Endometrial microvascular endothelial cells (primary cell): ENCODE data around the gene ZNF860. TPM values are rescaled to one million over a fixed set of nuclear protein-coding genes. Genes with fewer than 3 reads are reported as not detected.
"Not testable (repeated sequence)": the region's sequence is repeated elsewhere in the genome, so short reads cannot be mapped to it uniquely, and the experiment has no call there.

ENCODE experiments used
- in situ Hi-C: cut with HindIII; loops from 2 replicates; pipeline ENCODE4 v1.10.0; 2017; ENCODE audit warnings: low sequenced_read_pairs, low pct_unique_long_range_greater_than_20kb; ENCODE audit errors: inconsistent ontology term
- total RNA-seq: library from RNA; depleted of rRNA; stranded (reverse); fragments of >200 nt; gene quantifications from one replicate; pipeline ENCODE4 v1.2.3, GENCODE V29; 2015; ENCODE audit errors: inconsistent ontology term

ZNF860 gene
- total RNA-seq, 1 donor from 2014 or later: 2.0 TPM

- in situ Hi-C loops: no loop called here
Measured at GRCh38 chr3:31988271-31988670, 6.7 kb downstream of the ZNF860 start.

- in situ Hi-C loops: not testable (repeated sequence)
Measured at GRCh38 chr3:31992995-31993394, 11.4 kb downstream of the ZNF860 start.

GRCh38 chr3:31993843-31994242 lies 12.3 kb downstream of the ZNF860 start:
- in situ Hi-C loops: no loop called here

GRCh38 chr3:31995026-31995425 lies 13.5 kb downstream of the ZNF860 start:
- in situ Hi-C loops: not testable (repeated sequence)

- in situ Hi-C loops: no loop called here
Measured at GRCh38 chr3:31996195-31996594, 14.6 kb downstream of the ZNF860 start.

GRCh38 chr3:31997500-31997899 lies 15.9 kb downstream of the ZNF860 start:
- in situ Hi-C loops: no loop called here

GRCh38 chr3:31999907-32000439 lies 18.4 kb downstream of the ZNF860 start:
- in situ Hi-C loops: no loop called here

- in situ Hi-C loops: no loop called here
Measured at GRCh38 chr3:32000877-32001276, 19.3 kb downstream of the ZNF860 start.

- in situ Hi-C loops: no loop called here
Measured at GRCh38 chr3:32002561-32003368, 21.2 kb downstream of the ZNF860 start.

- in situ Hi-C loops: no loop called here
Measured at GRCh38 chr3:32003380-32003779, 21.8 kb downstream of the ZNF860 start.

GRCh38 chr3:32004113-32004765 lies 22.7 kb downstream of the ZNF860 start:
- in situ Hi-C loops: no loop called here

- in situ Hi-C loops: no loop called here
Measured at GRCh38 chr3:32009101-32009500, 27.6 kb downstream of the ZNF860 start.

- in situ Hi-C loops: no loop called here
Measured at GRCh38 chr3:32009957-32010356, 28.4 kb downstream of the ZNF860 start.

GRCh38 chr3:32010699-32011098 lies 29.1 kb downstream of the ZNF860 start:
- in situ Hi-C loops: not testable (repeated sequence)

GRCh38 chr3:32015638-32016037 lies 34.1 kb downstream of the ZNF860 start:
- in situ Hi-C loops: not testable (repeated sequence)

- in situ Hi-C loops: no loop called here
Measured at GRCh38 chr3:32017286-32017685, 35.7 kb downstream of the ZNF860 start.

GRCh38 chr3:32018757-32019564 lies 37.4 kb downstream of the ZNF860 start:
- in situ Hi-C loops: no loop called here

GRCh38 chr3:32021155-32021554 lies 39.6 kb downstream of the ZNF860 start:
- in situ Hi-C loops: no loop called here

- in situ Hi-C loops: no loop called here
Measured at GRCh38 chr3:32021748-32022147, 40.2 kb downstream of the ZNF860 start.
